AG20443 (cell line): ENCODE results near the gene OTUD1.
A peak's percentile ranks its signal among the peaks of the same experiment; 100 is the strongest.

Experiments
- DNase-seq: peaks from one replicate; pipeline ENCODE4 v3.0.0; 2012; ENCODE audit warnings: low spot score, mixed read lengths

Gene OTUD1

DNA sequence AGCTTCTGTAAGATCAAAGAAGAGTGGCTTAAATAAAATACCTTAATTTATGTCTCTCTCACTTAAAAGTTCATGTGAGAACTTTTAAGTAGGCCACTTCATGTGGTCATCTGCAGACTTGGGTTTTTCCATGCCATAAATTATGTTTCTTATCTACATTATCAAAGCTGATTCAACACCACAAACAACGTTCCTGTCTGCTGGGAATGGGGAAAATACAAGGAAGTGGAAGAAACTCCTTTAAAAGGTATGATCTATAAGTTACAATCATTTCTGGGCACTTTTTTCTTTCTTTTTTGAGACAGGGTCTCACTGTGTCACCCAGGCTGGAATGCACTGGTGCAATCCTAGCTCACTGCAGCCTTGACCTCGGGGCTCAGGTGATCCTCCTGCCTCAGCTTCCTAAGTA, 16.9 kb upstream of the OTUD1 start:
- no peak for DNase-seq

DNA sequence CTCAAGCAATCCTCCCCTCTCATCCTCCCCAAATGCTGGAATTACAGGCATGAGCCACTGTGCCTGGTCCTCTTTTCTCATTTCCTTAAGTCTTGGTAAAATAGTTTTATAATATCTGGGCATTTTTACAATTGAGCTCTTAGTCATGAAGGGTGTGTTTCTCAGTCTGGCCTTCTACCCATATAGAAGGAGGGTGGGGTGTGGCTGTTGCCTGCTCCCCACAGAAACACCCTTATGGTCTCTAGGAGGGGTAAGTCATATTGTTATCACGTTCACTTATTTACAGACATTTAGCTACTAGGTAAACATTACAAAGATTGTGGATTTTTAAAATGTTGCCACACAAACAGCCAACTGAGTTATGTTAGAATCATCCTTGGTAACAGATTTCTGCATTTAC, 6.7 kb upstream of the OTUD1 start:
- DNase-seq: peak; percentile 52

DNA sequence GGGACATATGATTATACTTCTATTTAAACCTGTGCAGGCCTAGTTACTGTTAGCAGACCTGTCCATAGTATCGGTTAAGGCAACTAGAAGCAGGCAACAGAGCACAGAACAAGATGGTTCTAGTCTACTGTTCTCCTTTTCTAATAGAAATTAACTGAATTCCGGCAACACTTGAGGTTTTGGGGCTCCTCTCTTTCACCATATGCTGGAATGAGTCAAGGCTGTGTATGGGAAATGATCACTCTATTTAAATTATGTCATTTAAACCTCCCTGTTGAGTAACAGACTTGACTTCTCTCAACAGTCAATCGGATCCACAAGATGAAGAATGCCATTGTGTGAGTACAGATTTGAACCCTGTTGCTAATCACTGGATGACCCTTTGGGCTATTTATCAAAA, 6.2 kb upstream of the OTUD1 start:
- no peak for DNase-seq

GRCh38 chr10:23433701-23434100, 5.2 kb upstream of the OTUD1 start:
- DNase-seq: no peak

DNA sequence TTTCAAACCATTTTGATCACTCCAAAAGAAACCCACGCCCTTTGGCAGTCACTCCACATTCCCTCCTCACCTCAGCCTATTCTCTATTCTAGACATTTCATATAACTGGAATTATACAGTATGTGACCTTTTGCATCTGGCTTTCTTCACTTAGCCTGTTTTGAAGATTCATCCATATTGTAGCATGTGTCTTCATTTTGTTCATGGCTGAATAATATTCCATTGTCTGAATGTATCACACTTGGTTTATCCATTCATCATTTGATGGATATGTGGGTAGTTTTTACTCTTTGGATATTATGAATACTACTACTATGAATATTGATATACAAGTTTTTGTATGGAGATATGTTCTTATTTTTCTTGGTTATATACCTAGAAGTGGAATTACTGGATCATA, 3.5 kb upstream of the OTUD1 start:
- no peak for DNase-seq

DNA sequence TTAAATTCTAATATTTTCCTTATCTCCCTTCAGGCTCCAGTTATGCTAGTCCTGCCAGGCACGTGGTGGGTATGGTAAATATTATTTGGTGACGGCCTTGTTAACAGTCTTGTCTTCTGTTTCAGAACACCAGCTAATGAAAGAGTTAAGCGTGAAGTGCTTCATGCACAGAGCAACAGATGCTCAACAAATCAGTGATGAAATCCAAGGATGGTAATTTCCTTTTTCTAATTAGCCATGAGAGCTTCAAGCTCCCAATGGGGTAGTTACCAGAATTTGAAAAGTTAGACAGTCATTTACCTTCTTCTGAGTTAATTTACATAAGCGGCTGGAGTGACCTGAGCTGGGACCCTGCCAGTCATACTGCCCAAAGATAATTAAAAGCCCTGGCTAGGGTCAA, 1.9 kb upstream of the OTUD1 start:
- DNase-seq: no peak

- DNase-seq: no peak
These were observed 820 bp upstream of the OTUD1 start for GRCh38 chr10:23437963-23438546.

DNA sequence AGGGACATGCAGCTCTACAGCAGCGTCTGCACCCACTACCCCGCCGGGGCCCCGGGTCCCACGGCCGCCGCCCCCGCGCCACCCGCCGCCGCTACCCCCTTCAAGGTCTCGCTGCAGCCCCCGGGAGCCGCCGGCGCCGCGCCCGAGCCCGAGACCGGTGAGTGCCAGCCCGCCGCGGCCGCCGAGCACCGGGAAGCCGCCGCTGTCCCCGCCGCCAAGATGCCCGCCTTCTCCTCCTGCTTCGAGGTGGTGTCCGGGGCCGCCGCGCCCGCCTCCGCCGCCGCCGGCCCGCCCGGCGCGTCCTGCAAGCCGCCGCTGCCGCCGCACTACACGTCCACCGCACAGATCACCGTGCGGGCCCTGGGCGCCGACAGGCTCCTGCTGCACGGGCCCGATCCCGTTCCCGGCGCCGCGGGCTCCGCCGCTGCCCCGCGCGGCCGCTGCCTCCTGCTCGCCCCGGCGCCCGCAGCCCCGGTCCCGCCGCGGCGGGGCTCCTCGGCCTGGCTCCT, 631 bp downstream of the OTUD1 start:
- DNase-seq: peak; percentile 47

DNA sequence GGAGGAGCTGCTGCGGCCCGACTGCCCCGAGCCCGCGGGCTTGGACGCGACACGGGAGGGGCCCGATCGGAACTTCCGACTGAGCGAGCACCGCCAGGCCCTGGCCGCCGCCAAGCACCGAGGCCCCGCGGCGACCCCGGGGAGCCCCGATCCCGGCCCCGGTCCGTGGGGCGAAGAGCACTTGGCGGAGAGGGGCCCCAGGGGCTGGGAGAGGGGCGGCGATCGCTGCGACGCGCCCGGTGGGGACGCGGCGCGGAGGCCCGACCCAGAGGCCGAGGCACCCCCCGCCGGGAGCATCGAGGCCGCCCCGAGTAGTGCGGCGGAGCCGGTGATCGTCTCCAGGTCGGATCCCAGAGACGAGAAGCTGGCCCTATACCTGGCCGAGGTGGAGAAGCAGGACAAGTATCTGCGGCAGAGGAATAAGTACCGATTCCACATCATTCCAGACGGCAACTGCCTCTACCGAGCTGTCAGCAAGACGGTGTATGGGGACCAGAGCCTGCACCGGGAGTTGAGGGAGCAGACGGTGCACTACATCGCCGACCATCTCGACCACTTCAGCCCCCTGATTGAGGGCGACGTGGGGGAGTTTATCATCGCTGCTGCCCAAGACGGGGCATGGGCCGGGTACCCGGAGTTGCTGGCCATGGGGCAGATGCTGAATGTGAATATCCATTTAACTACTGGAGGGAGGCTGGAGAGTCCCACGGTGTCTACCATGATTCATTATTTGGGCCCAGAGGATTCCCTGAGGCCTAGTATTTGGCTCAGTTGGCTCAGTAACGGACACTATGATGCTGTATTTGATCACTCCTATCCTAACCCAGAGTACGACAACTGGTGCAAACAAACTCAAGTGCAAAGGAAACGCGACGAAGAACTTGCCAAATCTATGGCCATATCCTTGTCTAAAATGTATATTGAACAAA, 1.4 kb downstream of the OTUD1 start:
- peak; percentile 35 for DNase-seq

GRCh38 chr10:23441251-23441650, 2.4 kb downstream of the OTUD1 start:
- DNase-seq: peak; percentile 10

- DNase-seq: peak; percentile 17
These were observed 4.1 kb downstream of the OTUD1 start for GRCh38 chr10:23442936-23443335.

GRCh38 chr10:23445591-23445990, 6.7 kb downstream of the OTUD1 start:
- DNase-seq: no peak

DNA sequence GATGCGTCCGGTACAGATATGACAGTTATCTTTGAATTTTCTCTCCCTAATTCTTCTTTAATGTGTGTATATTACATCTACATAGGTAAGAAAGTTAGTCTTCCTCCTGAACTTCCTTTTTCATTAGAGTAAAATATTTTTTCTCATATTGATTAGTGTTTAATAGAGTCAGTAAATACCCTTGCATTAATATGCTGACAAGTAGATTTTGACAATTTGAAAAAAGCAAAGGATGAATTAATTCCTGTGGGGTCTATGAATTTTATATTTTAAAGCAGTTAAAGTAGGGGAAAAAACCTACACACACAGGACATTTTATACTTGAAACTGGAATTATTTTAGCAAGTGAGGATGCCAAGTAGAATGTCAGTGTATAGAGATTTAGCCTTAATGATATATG, 9.4 kb downstream of the OTUD1 start:
- no peak for DNase-seq

GRCh38 chr10:23448802-23449570, 10.1 kb downstream of the OTUD1 start:
- DNase-seq: no peak

GRCh38 chr10:23452033-23452655, 13.3 kb downstream of the OTUD1 start:
- no peak for DNase-seq

DNA sequence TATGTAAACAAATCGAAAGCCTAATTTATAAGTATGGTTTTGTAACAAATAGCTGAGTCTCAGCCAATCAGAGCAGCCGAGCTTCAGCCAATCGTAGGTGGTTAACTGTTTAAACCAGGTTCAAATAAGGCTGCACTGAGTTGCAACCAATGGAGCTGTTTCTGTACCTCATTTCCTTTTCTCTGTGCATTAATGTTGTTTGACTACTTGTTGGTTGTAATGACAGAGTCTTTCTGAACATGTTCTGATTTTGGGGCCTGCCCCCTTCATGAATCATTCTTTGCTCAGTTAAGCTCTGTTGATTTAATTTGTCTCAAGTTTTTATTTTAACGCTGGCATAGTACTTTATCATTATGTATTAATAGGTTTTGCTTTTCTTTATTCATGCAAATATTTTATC, 14.6 kb downstream of the OTUD1 start:
- DNase-seq: no peak

DNA sequence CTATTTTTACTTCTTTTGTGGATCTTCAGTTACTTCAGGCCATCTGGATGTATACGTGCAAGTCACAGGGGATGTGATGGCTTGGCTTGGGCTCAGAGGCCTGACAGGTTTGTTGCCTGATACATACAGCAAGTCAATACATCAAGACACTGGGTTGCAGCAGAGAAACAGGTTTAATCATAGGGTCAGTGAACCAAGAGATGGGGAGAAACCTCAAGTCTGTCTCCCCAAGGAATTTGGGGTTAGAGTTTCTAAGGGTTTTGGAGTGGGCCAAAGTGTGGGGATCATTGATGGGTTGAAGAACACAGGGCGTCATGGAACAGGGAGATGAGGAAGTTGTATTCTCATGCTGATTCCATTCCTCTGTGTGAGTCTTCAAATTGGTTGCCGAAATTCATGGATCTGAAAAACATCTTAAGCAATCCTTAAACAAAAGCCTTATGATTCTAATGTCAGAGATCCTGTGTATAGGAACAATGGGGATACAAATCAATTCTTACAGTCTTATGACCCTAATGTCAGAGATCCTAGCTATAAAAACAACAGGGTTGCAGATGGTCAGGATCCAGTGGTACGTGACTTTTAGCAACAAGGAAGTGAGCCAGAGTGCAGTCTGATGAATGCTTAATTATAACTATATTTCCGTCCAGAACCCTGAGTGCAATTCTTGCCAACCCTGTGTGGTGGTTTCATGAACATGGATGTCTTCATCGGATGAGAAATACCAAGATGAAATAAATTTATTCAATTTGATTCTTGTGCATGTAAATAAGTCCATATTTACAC, 18.9 kb downstream of the OTUD1 start:
- no peak for DNase-seq

DNA sequence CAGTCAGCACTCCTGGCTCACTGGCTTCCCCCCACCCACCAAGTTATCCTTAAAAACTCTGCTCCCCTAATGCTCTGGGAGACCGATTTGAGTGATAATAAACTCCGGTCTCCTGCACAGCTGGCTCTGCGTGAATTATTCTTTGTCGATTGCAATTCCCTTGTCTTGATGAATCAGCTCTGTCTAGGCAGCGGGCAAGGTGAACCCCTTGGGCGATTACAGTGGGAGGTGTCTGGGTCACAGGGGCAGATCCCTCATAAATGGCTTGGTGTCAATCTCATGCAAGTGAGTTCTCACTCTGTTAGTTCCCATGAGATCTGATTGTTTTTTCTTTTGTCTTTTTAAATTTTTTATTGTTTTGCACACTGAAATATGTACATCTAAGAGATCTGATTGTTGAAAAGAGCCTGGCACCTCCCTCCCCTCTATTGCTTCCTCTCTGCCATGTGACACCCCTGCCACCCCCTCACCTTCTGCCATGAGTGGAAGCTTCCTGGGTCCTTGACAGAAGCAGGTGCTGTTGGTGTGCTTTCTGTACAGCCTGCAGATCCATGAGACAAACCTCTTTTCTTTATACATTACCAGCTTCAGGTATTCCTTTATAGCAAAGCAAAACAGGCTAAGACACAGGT, 20.5 kb downstream of the OTUD1 start:
- no peak for DNase-seq

DNA sequence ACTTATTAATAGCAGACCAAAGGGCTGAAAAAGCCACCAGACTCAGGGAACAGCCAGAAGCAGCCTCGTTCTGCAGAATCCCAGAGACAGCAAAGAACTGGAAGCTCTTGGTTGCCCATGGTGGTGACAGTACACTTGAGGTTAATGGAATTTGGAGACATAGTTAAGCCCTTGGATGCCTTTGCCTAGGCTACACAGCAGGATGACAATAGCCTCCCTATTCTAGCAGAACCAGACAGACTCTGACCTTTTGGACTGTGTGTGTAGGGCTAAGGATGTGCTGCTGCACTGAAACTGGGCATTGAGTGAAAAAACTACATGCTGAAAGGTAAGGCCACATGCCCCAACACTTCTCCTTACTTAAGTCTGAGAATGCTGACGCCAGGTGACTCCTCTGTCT, 22.7 kb downstream of the OTUD1 start:
- DNase-seq: no peak

DNA sequence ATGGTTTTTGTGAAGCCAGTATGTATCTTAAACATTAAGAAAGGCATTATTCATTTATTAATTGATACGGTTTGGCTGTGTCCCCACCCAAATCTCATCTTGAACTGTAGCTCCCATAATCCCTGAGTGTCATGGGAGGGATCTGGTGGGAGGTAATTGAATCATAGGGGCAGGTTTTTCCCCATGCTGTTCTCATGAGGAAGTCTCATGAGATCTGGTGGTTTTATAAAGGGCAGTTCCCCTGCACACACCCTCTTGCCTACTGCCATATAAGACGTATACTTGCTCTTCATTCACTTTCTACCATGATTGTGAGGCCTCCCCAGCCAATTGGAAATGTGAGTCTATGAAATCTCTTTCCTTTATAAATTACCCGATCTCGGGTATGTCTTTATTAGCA, 28.1 kb downstream of the OTUD1 start:
- no peak for DNase-seq

DNA sequence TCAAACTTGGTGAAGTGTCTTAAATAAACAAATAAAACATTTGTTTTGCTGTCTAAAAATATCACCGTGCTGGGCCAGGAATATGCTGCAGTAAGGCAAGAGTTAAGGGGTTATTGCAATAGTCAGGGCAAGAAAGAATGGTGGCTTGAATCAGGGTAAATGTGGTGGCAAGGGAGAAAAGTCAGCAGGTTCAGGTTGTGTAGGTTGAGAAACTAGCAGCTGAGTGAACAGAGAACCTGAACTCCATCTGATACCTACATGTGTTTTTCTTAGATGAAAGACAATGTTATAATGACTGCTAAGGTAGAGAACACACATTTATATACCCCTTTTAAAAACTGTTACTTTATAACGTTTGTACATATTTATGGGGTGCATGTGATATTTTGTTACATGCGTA, 28.7 kb downstream of the OTUD1 start:
- no peak for DNase-seq
